ENCODE measurements around the gene FMN1.

FMN1 gene

DNA sequence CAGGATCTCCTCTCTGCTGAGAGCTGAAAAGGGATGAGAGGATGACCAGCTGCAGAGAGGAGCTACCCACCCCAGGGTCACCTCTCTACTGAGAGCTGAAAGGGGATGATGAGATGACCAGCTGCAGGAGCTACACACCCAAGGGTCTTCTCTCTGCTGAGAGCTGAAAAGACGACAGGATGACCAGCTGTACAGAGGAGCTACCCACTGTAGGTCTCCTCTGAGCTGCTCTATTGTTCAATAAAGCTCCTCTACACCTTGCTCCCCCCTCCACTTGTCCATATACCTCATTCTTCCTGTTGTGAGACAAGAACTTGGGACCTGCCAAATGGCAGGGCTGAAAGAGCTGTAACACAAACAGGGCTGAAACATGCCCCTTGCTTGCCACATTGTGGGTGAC lies 149.9 kb downstream of the FMN1 start:
- DNase-seq, result no peak

- no peak for DNase-seq
Observed at GRCh38 chr15:33043636-33044035, 150.9 kb downstream of the FMN1 start.

GRCh38 chr15:33040496-33040895 lies 154.0 kb downstream of the FMN1 start:
- no peak for DNase-seq

GRCh38 chr15:33034588-33034987 lies 159.9 kb downstream of the FMN1 start:
- DNase-seq, result no peak

DNA sequence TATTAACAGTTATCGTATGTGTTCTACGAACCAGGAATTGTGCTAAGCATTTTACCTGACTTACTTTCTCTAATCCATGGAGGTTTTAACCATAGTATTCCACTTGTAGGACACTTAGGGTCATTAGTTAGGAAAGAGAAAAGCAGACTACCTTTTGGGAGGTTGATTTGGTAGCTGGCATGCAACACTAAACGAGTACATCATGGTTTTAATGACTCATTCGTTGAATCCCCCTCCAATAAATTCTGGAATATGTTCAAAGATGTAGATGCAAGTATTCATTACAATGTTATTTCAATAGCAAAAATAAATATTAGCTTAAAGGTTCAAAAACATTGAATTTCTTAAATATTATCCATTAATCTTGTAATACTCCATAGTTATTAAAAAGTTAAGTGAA lies 162.5 kb downstream of the FMN1 start:
- DNase-seq, result no peak

- no peak for DNase-seq
Observed at GRCh38 chr15:33031324-33031821, 163.1 kb downstream of the FMN1 start.

GRCh38 chr15:33030315-33030714 lies 164.2 kb downstream of the FMN1 start:
- DNase-seq, result no peak

- DNase-seq, result no peak
Observed at GRCh38 chr15:33029109-33029652, 165.3 kb downstream of the FMN1 start.

DNA sequence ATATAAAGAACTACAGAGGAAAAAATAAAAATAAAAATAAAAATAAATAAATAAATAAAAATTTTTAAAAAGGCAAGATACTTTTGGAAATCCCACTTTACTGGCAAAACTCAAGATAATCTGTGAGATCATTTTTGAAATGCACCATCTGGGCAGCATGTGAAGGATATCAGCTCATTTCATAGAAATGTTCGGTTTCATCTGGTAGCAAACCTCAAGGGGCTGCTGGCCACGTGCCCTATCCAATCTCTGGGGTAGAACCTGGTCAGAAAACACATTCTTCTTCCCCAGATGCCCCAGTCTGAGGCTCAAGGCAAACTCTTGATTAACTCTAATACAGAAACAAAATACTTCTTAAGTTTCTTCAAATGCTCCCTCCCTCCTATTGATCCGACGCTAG lies 166.0 kb downstream of the FMN1 start:
- no peak for DNase-seq

- no peak for DNase-seq
Observed at GRCh38 chr15:33027306-33028035, 167.0 kb downstream of the FMN1 start.

DNA sequence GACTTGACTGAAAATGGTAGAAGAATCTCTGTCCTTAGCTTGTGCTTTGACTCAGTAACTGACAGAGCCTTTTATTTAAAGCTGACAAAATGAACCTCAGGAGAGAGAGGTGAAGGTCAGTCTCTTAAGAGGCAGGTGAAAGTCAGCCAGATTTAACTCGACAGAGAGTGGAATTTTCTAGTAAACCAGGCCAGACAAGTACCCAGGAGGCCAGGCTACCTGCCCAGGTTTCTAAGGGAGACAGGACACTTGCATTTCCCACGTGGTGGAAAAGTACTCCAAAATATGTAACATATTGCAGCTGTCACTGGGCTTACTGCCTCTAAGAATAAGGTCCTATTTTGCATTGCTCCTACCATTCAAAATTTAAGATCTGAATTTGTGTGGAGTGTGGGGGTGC lies 167.9 kb downstream of the FMN1 start:
- no peak for DNase-seq

- no peak for DNase-seq
Observed at GRCh38 chr15:33022629-33023028, 171.9 kb downstream of the FMN1 start.

- DNase-seq, result no peak
Observed at GRCh38 chr15:33021806-33022389, 172.6 kb downstream of the FMN1 start.

DNA sequence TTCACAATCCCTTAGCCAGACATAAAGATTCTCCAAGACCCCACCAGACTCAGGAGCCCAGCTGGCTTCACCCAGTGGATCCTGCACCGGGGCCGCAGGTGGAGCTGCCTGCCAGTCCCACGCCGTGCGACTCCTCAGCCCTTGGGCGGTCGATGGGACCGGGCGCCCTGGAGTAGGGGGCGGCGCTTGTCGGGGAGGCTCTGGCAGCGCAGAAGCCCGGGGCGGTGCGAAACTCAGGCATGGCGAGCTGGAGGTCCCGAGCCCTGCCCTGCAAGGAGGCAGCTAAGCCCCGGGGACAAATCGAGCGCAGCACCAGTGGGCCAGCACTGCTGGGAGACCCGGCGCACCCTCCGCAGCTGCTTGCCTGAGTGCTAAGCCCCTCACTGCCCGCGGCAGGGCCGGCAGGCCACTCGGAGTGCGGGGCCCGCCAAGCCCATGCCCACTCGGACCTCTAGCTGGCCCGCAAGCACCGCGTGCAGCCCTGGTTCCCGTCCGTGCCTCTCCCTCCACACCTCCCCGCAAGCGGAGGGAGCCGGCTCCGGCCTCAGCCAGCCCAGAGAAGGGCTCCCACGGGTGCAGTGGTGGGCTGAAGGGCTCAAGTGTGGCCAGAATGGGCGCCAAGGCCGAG lies 175.0 kb downstream of the FMN1 start:
- DNase-seq, result no peak

DNA sequence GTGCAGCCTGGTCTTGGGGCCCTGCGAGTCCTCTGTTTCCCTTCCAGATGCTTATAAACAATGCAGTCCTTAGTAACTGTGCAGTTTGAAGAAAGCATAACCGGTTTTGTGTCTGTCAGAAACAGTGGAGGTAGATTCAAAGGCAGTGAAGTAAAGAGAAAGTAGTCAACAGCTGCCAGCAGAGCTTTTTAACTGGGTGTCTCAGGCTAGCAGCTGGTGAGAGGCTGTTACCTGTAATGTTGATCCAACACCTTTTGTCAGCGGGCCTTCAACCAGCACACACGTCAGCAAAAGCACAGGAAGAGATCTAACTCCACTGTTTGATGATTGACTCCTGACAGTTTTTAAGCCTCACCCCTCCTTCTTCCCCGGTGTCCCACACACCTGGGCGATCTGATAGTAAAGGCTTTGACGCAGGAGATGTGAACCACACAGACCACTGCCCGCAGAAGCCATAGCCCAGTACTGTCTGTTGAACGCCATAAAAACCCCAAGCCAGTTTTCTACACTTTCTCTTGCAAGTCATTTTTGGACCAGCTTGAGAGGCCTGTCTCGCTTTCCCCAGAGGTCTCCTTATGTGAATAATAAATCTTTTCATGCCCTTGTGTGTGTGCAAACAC lies 178.0 kb downstream of the FMN1 start:
- no peak for DNase-seq

DNA sequence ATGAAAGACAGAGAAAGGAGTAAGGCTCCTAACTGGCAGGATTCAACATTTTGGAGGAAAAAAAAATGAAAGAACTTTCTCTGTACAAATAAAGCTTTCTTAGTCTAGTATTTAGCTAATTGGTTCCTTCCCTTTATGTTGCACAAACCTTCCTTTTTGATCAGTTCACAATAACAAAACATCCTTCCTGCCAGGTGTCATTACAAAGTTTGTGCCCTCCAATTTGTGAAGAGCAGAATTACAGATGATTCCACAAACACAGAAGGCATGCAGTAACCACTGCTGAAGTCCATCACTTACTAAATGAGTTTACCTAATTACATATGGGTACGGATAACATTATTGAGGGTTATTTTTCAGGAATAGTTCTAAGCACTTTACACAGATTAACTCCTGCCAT lies 179.9 kb downstream of the FMN1 start:
- DNase-seq, result no peak

DNA sequence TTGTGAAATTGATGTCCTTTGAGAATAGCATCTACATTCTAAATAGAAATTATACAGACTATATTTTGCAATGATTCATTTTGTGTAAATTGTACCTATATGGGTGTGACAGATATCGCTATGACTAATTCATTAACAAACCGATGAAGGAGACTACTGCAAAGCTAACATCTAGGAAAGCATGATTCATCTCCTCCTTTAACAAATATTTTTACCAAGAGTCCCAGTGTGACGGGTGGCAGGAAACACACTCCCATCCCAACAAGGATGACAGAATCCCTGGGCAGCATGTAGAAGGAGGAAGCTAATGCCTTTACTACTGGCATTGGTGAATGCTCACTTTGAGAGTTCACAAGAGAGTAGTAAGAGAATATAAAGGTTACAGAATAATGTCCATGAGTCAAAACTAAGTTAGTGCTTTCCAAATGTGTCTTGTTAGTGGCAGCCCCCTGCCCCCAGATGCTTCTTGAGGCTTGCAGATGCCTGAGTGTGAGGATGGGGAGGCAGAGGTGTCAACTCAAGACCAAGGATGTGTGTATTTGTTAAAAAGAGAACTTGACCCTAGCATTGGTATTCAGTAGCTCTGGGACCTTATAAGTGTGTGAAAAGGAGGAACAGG lies 180.6 kb downstream of the FMN1 start:
- DNase-seq, result no peak

- DNase-seq, result no peak
Observed at GRCh38 chr15:33011976-33012375, 182.5 kb downstream of the FMN1 start.

- DNase-seq, result no peak
Observed at GRCh38 chr15:33009603-33010002, 184.9 kb downstream of the FMN1 start.

DNA sequence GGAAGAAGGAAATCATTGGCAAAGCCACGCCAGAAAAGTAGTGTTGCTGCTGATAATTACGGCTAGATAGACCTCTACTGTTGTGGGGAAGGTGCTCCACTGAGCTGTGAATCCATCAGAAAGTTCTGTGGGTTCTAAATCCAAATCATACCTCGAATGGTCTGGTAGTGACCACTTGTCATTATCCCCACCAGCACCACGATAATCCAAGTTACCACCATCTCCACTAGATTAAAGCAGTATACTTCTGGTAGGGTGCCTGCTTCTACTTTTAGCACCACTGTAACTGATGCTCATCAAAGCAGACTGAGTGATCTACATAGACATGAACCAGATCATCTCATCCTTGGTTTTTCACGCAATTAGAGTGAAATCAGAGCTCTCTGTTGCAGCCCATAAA lies 185.5 kb downstream of the FMN1 start:
- DNase-seq, result no peak

- no peak for DNase-seq
Observed at GRCh38 chr15:33008284-33008995, 186.1 kb downstream of the FMN1 start.

DNA sequence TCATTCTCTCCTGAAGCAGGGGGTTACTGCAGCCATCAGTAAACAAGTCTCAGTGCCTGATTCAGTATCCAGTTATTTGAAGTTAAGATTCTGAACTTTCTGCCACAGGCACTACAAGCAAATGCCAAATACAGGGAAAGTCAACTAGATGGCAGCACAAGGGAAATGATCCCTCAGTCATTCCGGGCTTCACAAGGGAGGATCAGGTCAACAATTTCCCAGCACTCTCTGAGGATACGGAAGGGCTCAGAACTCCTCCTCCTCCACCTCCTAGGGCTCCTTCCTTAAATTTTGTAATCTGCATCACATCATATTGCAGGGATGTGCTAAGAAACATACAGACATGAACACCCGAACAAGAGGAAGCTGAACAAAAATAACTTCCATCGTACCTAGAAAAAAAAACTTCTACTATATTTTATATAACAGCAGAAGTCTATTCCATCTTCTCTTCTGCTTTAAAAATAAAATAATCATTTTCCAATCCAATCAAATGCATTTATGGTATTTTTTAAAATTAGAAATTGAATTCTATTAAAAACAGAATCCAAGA lies 187.1 kb downstream of the FMN1 start:
- DNase-seq, result no peak

Data from activated CD4-positive, alpha-beta T cell treated with anti-CD3 and anti-CD28 coated beads, Interleukin-2, amount 50 U/mL, for 1 hour (primary cell).